ENCODE measurements around the gene INO80D. TPM values are rescaled to one million over a fixed set of nuclear protein-coding genes. Genes with fewer than 3 reads are reported as not detected.
"Not testable (repeated sequence)": the region's sequence is repeated elsewhere in the genome, so short reads cannot be mapped to it uniquely, and the experiment has no call there.

The INO80D gene
- total RNA-seq, 1 experiment from 2014 or later: 46.0 TPM

DNA sequence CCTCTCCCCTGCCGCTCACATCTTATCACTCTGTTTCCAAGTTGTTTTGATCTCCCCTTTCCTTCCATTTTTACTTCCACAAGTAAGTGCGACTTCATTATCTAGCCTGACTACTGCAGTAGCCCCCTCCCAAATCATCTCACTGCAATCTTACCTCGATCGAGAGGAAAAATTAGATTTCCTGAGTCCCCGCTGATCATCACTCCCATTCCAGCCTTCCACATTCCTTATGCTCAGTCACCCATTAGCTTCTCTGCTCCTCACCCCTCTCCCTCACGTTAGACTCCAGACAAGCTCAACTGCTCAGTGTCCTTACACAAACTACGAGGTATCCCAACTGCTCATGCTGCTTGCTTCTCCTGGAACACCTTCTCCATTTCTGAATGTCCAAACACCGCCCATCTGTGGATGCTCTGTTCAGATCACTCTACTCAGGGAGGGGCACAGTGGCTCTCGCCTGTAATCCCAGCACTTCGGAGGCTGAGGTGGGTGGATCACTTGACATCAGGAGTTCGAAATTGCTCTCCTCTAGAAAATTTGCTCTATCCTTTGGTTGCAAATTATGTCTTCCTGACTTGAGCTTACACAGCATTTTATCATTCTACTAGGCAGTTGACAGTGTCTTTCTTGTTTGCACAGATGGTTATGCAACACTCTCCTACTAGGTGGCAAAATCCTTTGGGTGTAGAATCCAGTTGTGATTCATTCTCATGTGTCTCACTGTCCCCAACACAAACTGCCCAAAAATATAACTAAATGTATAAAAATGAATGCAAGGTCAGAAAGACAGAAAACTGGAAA is 96.5 kb downstream of the INO80D start:
- Mint-ChIP-seq H3K9me3 (no peaks in the 10 kb centered on the region), H3K4me3 (no peak overlapping the region), H3K27me3 (ENCODE audit: low read depth) (no peaks in the 10 kb centered on the region), H3K4me1 (peaks cover 0 to 10% of the 10 kb centered on the region in 2 experiments; a peak in 3 of 4 replicates), H3K27ac (peak overlapping the region; percentile 0 to 40 (median 6); a peak in 5 of 7 replicates), H3K36me3 (ENCODE audit: insufficient read depth in 1 of 3, low read depth in 3 of 3) (peaks cover 5 to 28% (median 8%) of the 10 kb centered on the region in 3 experiments; a peak in 6 of 7 replicates)
- H2BK20ac ChIP-seq (ENCODE audit: low read depth, low read length, poor library complexity, severe bottlenecking): no peak overlapping the region
- no peaks in the 10 kb centered on the region for H3K79me1 ChIP-seq (ENCODE audit: insufficient read depth, low read depth, low read length, poor library complexity, severe bottlenecking)
- no peak overlapping the region for H2BK15ac ChIP-seq (ENCODE audit: low read depth, low read length)
- H3T11ph ChIP-seq (ENCODE audit: low read length): no peak overlapping the region
- H3K79me2 ChIP-seq (ENCODE audit: insufficient read depth, low read length): no peaks in the 10 kb centered on the region
- H3K23me2 ChIP-seq (ENCODE audit: insufficient read length, low read depth, low read length, poor library complexity, severe bottlenecking): no peaks in the 10 kb centered on the region
- no peaks in the 10 kb centered on the region for H3K9me3 ChIP-seq (ENCODE audit: control insufficient read depth, low read depth, low read length)
- no peak overlapping the region for H3K4me2 ChIP-seq (ENCODE audit: insufficient read depth, insufficient read length, low read length)
- no peak overlapping the region for H3K18ac ChIP-seq (ENCODE audit: insufficient read length, low read depth, low read length)
- no peak overlapping the region for H2BK12ac ChIP-seq (ENCODE audit: insufficient read length, low read depth, low read length)
- no peak overlapping the region for H3K23ac ChIP-seq (ENCODE audit: insufficient read length, low read depth, low read length)
- H2AFZ ChIP-seq (ENCODE audit: low read length): no peak overlapping the region
- H4K5ac ChIP-seq (ENCODE audit: insufficient read length, low read depth, low read length): no peak overlapping the region
- no peaks in the 10 kb centered on the region for H3K27me3 ChIP-seq (ENCODE audit: insufficient read depth, low read length)
- no peak overlapping the region for H4K91ac ChIP-seq (ENCODE audit: insufficient read length, low read depth, low read length)
- H2BK5ac ChIP-seq (ENCODE audit: insufficient read length, low read length): no peak overlapping the region
- no peak overlapping the region for H3K4ac ChIP-seq (ENCODE audit: low read depth, low read length)
- no peak overlapping the region for H3K27ac ChIP-seq (ENCODE audit: insufficient read length, low read depth, low read length)
- no peaks in the 10 kb centered on the region for H3K4me1 ChIP-seq (ENCODE audit: insufficient read depth, low read length)
- no peak for DNase-seq
- H2BK120ac ChIP-seq (ENCODE audit: low read depth, low read length, poor library complexity, severe bottlenecking): no peak overlapping the region
- H2AK5ac ChIP-seq (ENCODE audit: insufficient read length, low read length): no peak overlapping the region
- H3K56ac ChIP-seq (ENCODE audit: insufficient read length, low read depth, low read length): no peak overlapping the region
- WGBS (ENCODE audit: extremely low coverage, insufficient read length, low lambda C conversion rate): no CpG with 5 or more reads among the region's 11 CpGs
- no peak overlapping the region for H3K9ac ChIP-seq (ENCODE audit: extremely low read depth, insufficient read length, low read length)
- H4K20me1 ChIP-seq (ENCODE audit: control insufficient read depth, insufficient read depth, insufficient read length): no peaks in the 10 kb centered on the region
- H4K8ac ChIP-seq (replicated peaks; ENCODE audit: insufficient read length, low read depth, low read length): no peak overlapping the region
- H3K14ac ChIP-seq (ENCODE audit: insufficient read depth, low read length): no peak overlapping the region
- TF ChIP-seq, protein P1, sequence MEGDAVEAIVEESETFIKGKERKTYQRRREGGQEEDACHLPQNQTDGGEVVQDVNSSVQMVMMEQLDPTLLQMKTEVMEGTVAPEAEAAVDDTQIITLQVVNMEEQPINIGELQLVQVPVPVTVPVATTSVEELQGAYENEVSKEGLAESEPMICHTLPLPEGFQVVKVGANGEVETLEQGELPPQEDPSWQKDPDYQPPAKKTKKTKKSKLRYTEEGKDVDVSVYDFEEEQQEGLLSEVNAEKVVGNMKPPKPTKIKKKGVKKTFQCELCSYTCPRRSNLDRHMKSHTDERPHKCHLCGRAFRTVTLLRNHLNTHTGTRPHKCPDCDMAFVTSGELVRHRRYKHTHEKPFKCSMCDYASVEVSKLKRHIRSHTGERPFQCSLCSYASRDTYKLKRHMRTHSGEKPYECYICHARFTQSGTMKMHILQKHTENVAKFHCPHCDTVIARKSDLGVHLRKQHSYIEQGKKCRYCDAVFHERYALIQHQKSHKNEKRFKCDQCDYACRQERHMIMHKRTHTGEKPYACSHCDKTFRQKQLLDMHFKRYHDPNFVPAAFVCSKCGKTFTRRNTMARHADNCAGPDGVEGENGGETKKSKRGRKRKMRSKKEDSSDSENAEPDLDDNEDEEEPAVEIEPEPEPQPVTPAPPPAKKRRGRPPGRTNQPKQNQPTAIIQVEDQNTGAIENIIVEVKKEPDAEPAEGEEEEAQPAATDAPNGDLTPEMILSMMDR (conservative IDR thresholded peaks at IDR 0.05): no peak

DNA sequence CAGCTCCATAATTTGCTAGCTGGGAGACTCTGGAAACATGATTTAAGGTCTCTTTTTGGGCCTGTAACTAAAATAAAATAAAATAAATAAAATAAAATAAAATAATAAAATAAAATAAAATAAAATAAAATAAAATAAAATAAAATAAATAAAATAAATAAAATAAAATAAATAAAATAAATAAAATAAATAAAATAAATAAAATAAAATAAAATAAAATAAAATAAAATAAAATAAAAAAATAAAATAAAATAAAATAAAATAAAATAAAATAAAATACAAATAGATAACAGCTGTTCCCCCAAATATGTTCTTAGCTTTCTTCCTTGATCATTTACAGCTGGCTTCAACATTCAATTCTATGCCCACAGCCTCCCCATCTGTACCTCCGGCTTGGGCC is 97.3 kb downstream of the INO80D start:
- peaks cover 5 to 21% (median 8%) of the 10 kb centered on the region in 3 experiments; a peak in 6 of 7 replicates for H3K36me3 Mint-ChIP-seq (ENCODE audit: insufficient read depth in 1 of 3, low read depth in 3 of 3)
- not testable (repeated sequence) for H3K4me3 Mint-ChIP-seq; H3K4me2 ChIP-seq (ENCODE audit: insufficient read depth, insufficient read length, low read length); H3K14ac ChIP-seq (ENCODE audit: insufficient read depth, low read length); H4K8ac ChIP-seq (replicated peaks; ENCODE audit: insufficient read length, low read depth, low read length); H2BK120ac ChIP-seq (ENCODE audit: low read depth, low read length, poor library complexity, severe bottlenecking); H3K27me3 ChIP-seq (ENCODE audit: insufficient read depth, low read length); H3K9me3 ChIP-seq (ENCODE audit: control insufficient read depth, low read depth, low read length); H2AFZ ChIP-seq (ENCODE audit: low read length); H2AK5ac ChIP-seq (ENCODE audit: insufficient read length, low read length); H3K9me3 Mint-ChIP-seq; H3K4me1 ChIP-seq (ENCODE audit: insufficient read depth, low read length); H3K56ac ChIP-seq (ENCODE audit: insufficient read length, low read depth, low read length); H3K18ac ChIP-seq (ENCODE audit: insufficient read length, low read depth, low read length); H3K79me2 ChIP-seq (ENCODE audit: insufficient read depth, low read length); H3K27me3 Mint-ChIP-seq (ENCODE audit: low read depth); H3K4me1 Mint-ChIP-seq; H3K9ac ChIP-seq (ENCODE audit: extremely low read depth, insufficient read length, low read length); H2BK5ac ChIP-seq (ENCODE audit: insufficient read length, low read length); H3K4ac ChIP-seq (ENCODE audit: low read depth, low read length); H3K23ac ChIP-seq (ENCODE audit: insufficient read length, low read depth, low read length); H3T11ph ChIP-seq (ENCODE audit: low read length); H2BK20ac ChIP-seq (ENCODE audit: low read depth, low read length, poor library complexity, severe bottlenecking); H2BK15ac ChIP-seq (ENCODE audit: low read depth, low read length); H4K5ac ChIP-seq (ENCODE audit: insufficient read length, low read depth, low read length); H3K27ac ChIP-seq (ENCODE audit: insufficient read length, low read depth, low read length); DNase-seq; H4K91ac ChIP-seq (ENCODE audit: insufficient read length, low read depth, low read length); H3K23me2 ChIP-seq (ENCODE audit: insufficient read length, low read depth, low read length, poor library complexity, severe bottlenecking); H2BK12ac ChIP-seq (ENCODE audit: insufficient read length, low read depth, low read length); H3K79me1 ChIP-seq (ENCODE audit: insufficient read depth, low read depth, low read length, poor library complexity, severe bottlenecking); H4K20me1 ChIP-seq (ENCODE audit: control insufficient read depth, insufficient read depth, insufficient read length)
- no CpG with 5 or more reads among the region's 1 CpG for WGBS (ENCODE audit: extremely low coverage, insufficient read length, low lambda C conversion rate)
- H3K27ac Mint-ChIP-seq: peak overlapping the region in 1 of 3 experiments; percentile 6; a peak in 1 of 7 replicates

Data from H9 (cell line).